ENCODE data around the gene NAT14.

GRCh38 chr19:55471266-55471665 lies 13.7 kb upstream of the NAT14 start:
- TF ChIP-seq TEAD4 (IDR thresholded peaks at IDR 0.05; ENCODE audit: low read depth, low read length) (no peak), EZH2 (IDR thresholded peaks at IDR 0.05; ENCODE audit: low read depth, low read length, severe bottlenecking) (no peak), RXRA (IDR thresholded peaks at IDR 0.05; ENCODE audit: insufficient read depth, low read depth, low read length) (no peak)
- TF ChIP-seq, protein P1, sequence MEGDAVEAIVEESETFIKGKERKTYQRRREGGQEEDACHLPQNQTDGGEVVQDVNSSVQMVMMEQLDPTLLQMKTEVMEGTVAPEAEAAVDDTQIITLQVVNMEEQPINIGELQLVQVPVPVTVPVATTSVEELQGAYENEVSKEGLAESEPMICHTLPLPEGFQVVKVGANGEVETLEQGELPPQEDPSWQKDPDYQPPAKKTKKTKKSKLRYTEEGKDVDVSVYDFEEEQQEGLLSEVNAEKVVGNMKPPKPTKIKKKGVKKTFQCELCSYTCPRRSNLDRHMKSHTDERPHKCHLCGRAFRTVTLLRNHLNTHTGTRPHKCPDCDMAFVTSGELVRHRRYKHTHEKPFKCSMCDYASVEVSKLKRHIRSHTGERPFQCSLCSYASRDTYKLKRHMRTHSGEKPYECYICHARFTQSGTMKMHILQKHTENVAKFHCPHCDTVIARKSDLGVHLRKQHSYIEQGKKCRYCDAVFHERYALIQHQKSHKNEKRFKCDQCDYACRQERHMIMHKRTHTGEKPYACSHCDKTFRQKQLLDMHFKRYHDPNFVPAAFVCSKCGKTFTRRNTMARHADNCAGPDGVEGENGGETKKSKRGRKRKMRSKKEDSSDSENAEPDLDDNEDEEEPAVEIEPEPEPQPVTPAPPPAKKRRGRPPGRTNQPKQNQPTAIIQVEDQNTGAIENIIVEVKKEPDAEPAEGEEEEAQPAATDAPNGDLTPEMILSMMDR (IDR thresholded peaks at IDR 0.05; ENCODE audit: control extremely low read depth in 1 of 3, insufficient read depth in 1 of 3, low read depth in 1 of 3, low read length in 3 of 3): no peak
